ENCODE results near the gene PF4V1. TPM values are rescaled to one million over a fixed set of nuclear protein-coding genes. Genes with fewer than 3 reads are reported as not detected.
"Not testable (repeated sequence)": the region's sequence is repeated elsewhere in the genome, so short reads cannot be mapped to it uniquely, and the experiment has no call there.

PF4V1 gene
- total and polyA plus RNA-seq, 2 experiments from 2014 or later: not detected

- Histone ChIP-seq H3K9me3 (ENCODE audit: low read depth) (no peaks in the 10 kb centered on the region), H3K36me3 (no peaks in the 10 kb centered on the region), H3K4me3 (no peak overlapping the region), H3K27me3 (no peaks in the 10 kb centered on the region), H3K4me1 (ENCODE audit: low read depth) (no peaks in the 10 kb centered on the region), H3K27ac (no peak overlapping the region)
- no peak for DNase-seq (ENCODE audit: low read depth in 1 of 2, low spot score in 1 of 2)
- TF ChIP-seq, protein P1, sequence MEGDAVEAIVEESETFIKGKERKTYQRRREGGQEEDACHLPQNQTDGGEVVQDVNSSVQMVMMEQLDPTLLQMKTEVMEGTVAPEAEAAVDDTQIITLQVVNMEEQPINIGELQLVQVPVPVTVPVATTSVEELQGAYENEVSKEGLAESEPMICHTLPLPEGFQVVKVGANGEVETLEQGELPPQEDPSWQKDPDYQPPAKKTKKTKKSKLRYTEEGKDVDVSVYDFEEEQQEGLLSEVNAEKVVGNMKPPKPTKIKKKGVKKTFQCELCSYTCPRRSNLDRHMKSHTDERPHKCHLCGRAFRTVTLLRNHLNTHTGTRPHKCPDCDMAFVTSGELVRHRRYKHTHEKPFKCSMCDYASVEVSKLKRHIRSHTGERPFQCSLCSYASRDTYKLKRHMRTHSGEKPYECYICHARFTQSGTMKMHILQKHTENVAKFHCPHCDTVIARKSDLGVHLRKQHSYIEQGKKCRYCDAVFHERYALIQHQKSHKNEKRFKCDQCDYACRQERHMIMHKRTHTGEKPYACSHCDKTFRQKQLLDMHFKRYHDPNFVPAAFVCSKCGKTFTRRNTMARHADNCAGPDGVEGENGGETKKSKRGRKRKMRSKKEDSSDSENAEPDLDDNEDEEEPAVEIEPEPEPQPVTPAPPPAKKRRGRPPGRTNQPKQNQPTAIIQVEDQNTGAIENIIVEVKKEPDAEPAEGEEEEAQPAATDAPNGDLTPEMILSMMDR (IDR thresholded peaks at IDR 0.05; ENCODE audit: low read depth, low read length): no peak
Measured at GRCh38 chr4:73892966-73893365, 39.9 kb downstream of the PF4V1 start.

GRCh38 chr4:73894001-73894400 is 40.9 kb downstream of the PF4V1 start:
- H3K27ac ChIP-seq: no peak overlapping the region

DNA sequence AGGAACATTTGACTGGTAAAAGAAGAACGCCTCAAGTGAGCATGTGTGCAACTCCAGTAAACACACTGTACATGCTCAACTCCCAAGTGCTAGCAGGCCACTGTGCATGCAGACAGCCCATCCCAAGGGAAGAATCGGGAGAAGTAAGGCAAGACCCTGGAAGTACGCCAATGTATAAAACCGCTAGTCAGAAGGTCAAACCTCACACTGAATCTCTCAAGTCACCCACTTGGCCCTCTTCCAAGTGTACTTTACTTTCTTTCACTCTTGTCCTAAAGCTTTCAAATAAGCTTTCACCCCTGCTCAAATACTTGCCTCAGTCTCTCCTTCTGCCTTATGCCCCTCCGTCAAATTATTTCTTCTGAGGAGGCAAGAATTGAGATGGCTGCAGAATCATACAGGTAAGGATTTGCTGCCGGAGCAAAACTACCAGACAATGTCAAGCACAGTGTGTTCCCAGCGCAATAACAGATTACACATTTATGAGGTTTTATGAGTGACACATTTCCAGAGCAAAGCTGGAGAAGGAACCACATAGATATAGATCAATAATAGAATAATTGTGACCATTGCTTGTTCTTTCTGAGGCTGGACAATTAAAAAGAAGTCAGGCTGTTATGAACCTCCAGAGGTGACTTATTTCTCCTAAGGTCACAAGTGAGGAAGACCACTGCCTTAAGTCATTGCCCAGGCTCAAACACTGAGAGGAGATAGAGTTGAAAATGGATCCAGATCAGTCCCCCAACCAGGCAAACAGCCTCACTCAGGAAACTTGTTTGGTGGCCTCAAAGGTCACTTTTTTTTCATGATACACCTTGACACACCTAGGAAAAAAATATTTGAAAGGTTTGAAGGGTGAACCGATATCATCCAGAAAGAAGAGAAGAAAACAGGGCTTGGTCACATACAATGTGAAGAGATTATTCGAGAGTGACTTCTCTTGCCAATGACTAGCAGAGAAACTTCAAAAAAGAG is 42.4 kb downstream of the PF4V1 start:
- peak in 1 of 2 donors; percentile 80 for DNase-seq (ENCODE audit: low read depth in 1 of 2, low spot score in 1 of 2)
- no peaks in the 10 kb centered on the region for H3K36me3 ChIP-seq
- no peaks in the 10 kb centered on the region for H3K9me3 ChIP-seq (ENCODE audit: low read depth)
- TF ChIP-seq, protein P1 (IDR thresholded peaks at IDR 0.05; ENCODE audit: low read depth, low read length): no peak
- no peak overlapping the region for H3K27ac ChIP-seq
- no peaks in the 10 kb centered on the region for H3K27me3 ChIP-seq
- no peak overlapping the region for H3K4me3 ChIP-seq
- H3K4me1 ChIP-seq (ENCODE audit: low read depth): no peaks in the 10 kb centered on the region

More at GRCh38 chr4:73894001-73894400, 40.9 kb downstream of the PF4V1 start:
- no peaks in the 10 kb centered on the region for H3K27me3 ChIP-seq
- no peak overlapping the region for H3K4me3 ChIP-seq
- no peaks in the 10 kb centered on the region for H3K36me3 ChIP-seq
- TF ChIP-seq, protein P1 (IDR thresholded peaks at IDR 0.05; ENCODE audit: low read depth, low read length): no peak
- DNase-seq (ENCODE audit: low read depth in 1 of 2, low spot score in 1 of 2): no peak
- no peaks in the 10 kb centered on the region for H3K9me3 ChIP-seq (ENCODE audit: low read depth)
- no peaks in the 10 kb centered on the region for H3K4me1 ChIP-seq (ENCODE audit: low read depth)

DNA sequence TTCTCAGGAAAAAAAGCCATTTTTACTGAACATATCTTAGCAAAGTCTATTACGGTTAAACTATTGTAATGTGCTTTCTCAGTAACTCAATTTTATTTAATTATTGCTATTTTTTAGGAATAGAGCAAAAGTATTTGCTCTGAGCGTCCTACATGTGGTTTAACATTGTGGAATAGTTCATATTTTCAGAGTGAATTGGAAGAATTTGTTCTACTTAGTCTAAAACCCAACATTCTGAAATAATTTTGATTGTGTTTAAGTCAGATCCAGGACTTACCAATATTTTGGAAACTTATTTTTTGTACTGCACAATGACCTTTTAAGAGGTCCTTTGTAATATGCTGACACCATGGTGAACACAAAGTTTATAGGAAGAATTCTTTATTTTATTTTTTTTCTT is 43.3 kb downstream of the PF4V1 start:
- TF ChIP-seq, protein P1 (IDR thresholded peaks at IDR 0.05; ENCODE audit: low read depth, low read length): no peak
- Histone ChIP-seq H3K9me3 (ENCODE audit: low read depth) (no peaks in the 10 kb centered on the region), H3K27me3 (no peaks in the 10 kb centered on the region), H3K4me3 (no peak overlapping the region), H3K4me1 (ENCODE audit: low read depth) (no peaks in the 10 kb centered on the region), H3K27ac (no peak overlapping the region), H3K36me3 (no peaks in the 10 kb centered on the region)
- no peak for DNase-seq (ENCODE audit: low read depth in 1 of 2, low spot score in 1 of 2)

GRCh38 chr4:73897380-73898136 is 44.5 kb downstream of the PF4V1 start:
- TF ChIP-seq, protein P1 (IDR thresholded peaks at IDR 0.05; ENCODE audit: low read depth, low read length): no peak
- no peaks in the 10 kb centered on the region for H3K27me3 ChIP-seq
- no peaks in the 10 kb centered on the region for H3K9me3 ChIP-seq (ENCODE audit: low read depth)
- no peak overlapping the region for H3K27ac ChIP-seq
- no peaks in the 10 kb centered on the region for H3K4me1 ChIP-seq (ENCODE audit: low read depth)
- peak in 1 of 2 donors; percentile 96 for DNase-seq (ENCODE audit: low read depth in 1 of 2, low spot score in 1 of 2)
- H3K4me3 ChIP-seq: no peak overlapping the region
- no peaks in the 10 kb centered on the region for H3K36me3 ChIP-seq

DNA sequence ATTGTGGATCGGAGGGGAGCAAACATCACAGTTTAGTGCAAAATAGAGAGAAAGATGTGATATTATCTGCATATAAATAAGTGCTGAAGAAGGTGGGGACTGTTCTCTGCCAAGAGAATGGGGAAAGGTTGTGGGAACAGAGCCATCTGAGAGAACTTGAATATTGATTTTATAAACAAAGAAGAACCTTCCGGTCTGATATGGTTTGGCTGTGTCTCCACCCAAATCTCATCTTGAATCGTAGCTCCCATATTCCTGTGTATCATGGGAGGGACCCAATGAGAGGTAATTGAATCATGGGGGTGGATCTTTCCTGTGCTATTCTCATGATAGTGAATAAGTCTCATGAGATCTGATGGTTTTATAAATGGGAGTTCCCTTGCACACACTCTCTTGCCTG is 46.2 kb downstream of the PF4V1 start:
- H3K4me1 ChIP-seq (ENCODE audit: low read depth); DNase-seq (ENCODE audit: low read depth in 1 of 2, low spot score in 1 of 2); H3K4me3 ChIP-seq; H3K36me3 ChIP-seq; H3K27ac ChIP-seq; H3K9me3 ChIP-seq (ENCODE audit: low read depth); H3K27me3 ChIP-seq: not testable (repeated sequence)

All from cardiac muscle cell (in vitro differentiated cells and primary cell).